ENCODE measurements around the gene AUTS2.

AUTS2 gene

DNA sequence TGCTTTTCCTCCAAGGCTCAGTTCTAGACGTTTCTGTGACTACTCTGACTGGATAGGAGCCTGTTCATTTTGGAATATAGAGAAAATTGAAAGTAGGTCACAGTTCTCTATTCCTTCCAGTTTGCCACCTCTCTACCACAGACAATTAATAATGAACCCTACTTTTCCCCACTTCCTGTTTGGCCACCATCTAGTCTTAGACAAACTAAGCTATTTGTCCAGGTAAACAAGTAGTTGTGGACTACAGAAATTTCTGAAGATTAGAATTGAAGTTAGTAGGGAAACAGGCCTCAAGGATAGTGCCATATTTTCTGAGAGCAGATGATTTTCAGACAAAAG lies 87.0 kb downstream of the AUTS2 start:
- DNase-seq (ENCODE audit: low read depth, low spot score) = no peak

- no peak for DNase-seq (ENCODE audit: low read depth, low spot score)
These were observed 88.1 kb downstream of the AUTS2 start for GRCh38 chr7:69686366-69686765.

DNA sequence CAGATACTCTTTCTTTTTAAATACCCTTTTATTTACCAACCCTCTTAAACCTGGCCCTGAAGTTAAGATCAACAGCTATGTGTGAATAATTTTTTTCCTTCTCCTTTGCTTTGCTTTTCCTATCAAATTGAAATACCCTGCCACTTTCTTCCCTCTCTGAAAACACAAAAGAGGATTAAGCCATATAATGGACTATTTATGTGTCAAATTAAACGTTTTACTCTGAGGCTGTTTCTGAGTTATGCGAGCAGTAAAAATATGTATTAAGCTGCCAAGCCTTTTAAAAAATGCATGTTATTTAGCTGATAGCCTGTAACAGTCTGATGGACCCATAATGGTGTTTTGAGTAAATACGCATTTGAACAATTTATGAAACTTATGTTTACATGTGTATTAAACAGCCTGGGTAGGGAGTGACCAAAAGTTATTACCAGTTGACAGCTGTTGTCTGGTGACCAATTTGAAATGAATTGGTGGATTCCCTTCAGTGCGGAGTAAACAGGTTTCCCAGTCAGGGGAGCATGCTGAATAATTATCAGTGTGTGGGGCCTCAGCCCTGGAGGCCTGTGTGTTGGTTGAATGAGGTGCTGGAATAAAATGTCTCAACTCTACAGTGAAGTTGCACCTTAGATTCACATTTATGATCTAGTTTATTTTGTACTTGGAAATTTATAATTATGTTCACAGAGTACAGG lies 89.6 kb downstream of the AUTS2 start:
- no peak for DNase-seq (ENCODE audit: low read depth, low spot score)

DNA sequence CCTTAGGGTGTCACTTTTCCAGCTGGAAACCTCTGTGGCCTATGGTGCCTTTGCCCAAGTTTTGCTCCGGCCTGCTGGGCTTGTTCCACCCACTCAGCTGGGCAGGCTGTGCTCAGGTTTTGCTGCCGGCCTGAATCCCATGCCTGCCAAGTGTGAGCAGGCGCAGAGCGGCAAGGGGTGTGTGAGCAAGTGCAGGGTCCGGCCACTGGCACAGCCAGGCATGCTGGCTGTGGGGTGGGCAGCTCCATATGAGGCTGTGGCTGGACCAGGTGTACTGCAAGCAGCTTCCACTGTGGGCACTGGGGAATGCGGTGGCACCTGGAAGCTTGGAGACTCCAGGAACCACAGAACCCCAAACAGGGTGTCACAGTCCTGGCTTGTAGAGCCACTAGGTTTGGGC lies 92.1 kb downstream of the AUTS2 start:
- no peak for DNase-seq (ENCODE audit: low read depth, low spot score)

- no peak for DNase-seq (ENCODE audit: low read depth, low spot score)
These were observed 93.1 kb downstream of the AUTS2 start for GRCh38 chr7:69691327-69691726.

DNA sequence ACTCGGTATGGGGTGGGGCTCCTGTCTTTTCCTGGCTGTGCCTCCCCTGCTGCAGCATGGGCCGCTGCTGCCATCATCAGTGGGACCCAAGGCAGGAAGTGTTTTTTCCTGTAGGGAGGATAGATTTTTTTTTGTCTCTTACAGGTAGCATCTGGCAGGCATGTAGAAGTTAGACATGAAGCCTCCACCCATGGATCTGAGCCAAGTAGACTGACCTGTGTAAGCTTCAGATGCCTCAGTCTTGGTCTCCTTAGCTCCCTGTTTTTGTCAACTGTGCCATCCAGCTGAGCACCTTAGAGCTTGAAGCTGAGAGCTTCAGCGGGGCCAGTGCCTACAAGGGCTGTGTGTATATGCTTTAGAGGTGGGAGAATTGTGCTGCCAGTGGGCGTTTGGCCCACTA lies 93.5 kb downstream of the AUTS2 start:
- no peak for DNase-seq (ENCODE audit: low read depth, low spot score)

- no peak for DNase-seq (ENCODE audit: low read depth, low spot score)
These were observed 94.3 kb downstream of the AUTS2 start for GRCh38 chr7:69692611-69693010.

GRCh38 chr7:69693042-69693441 lies 94.8 kb downstream of the AUTS2 start:
- DNase-seq (ENCODE audit: low read depth, low spot score) = no peak

- DNase-seq (ENCODE audit: low read depth, low spot score) = no peak
These were observed 97.8 kb downstream of the AUTS2 start for GRCh38 chr7:69696054-69696591.

DNA sequence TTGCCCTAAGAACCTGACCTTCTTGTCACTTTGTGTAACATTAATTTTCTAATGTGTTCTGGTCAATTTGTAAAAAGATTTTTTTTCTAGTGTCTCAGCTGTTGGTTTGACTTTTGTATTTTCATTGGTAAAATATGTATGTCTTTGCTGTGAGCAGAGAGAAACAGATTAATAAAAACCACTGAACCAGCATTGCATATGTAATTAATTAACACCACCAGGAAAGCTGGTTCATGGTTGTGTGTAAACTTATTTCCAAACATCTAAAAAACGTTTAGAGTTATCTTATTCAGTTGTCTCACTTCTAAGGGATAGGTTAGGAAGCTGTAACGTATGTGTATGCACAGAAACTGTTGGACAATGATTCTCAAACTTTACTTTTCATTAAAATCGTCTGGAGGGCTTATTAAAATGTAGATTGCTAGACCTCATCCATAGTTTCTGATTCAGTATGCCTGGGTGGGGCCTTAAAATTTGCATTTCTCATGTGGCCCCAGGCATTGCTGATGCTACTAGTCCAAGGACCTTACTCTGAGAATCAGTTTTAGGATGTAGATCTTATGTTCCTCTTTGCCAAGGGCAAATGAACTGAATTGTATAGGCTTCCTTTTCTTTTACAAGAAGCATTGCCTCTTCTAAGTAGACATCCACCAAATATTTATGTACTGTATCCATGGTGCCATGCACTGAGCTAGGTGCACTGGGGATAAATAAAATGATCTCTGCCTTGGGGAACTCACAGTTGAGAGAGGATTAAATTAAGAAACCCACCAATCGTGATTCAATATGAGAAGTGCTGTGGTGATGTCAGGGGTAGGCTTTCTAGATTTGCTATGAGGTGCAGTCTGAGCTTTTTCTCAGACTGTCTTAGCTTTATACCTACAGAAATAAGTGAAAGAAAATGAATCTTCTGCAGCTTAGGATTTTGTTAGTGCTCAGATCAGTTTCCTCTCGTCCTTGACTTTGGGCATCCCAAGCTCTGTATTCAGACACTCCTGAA lies 98.7 kb downstream of the AUTS2 start:
- DNase-seq (ENCODE audit: low read depth, low spot score) = no peak

DNA sequence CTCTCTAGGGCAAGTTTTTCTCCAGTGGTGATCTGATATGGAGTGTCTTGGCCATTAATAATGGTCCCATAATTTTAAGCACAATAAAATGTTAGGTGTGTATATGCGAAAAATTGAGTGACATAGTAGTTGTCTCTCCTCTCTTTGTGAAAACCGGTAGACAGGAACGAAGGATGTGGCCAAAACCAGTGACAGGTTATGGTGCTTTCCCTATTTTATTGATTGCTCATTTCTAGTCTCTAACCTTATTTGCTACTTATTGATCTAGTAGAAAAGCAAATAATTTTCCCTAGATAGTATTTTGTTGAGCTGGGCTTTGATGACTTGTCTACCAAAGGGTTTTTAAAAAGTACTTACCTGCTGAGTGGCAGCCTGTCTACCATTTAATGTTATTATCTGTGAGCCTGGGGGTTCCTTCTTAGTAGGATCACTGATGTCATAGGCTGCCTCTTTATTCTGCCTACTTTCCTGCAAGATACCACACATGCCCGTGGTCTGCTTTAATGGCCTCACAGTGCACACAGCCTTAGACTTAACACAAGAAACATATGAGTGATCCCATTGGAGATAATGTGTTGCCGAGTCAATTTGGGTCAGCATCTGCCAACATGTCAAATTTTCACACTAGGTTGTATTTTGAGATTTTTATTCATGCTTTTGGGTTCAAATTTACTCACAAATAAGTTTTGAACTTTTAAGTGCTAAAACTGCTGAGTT lies 100.0 kb downstream of the AUTS2 start:
- no peak for DNase-seq (ENCODE audit: low read depth, low spot score)

- DNase-seq (ENCODE audit: low read depth, low spot score) = no peak
These were observed 101.7 kb downstream of the AUTS2 start for GRCh38 chr7:69699931-69700330.

- DNase-seq (ENCODE audit: low read depth, low spot score) = no peak
These were observed 102.1 kb downstream of the AUTS2 start for GRCh38 chr7:69700331-69700730.

DNA sequence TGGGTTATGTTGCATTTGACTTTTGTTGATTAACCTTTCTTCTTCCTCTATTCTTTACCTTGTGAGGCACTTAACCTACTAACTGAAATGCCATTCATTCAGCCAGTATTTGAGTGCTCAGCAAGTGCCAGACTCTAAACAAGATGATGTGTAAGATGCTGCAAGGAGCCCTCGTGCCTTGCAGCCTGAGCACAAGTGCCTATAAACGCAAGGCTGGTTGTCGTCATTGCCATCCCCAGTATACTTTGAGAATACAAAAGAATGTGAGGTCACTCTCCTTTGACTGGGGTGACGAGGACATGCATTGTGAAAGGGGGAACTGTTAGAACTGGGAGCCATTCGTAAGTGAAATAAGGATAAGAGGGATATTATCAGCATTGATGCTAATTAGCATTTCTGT lies 103.0 kb downstream of the AUTS2 start:
- no peak for DNase-seq (ENCODE audit: low read depth, low spot score)

GRCh38 chr7:69702357-69702756 lies 104.1 kb downstream of the AUTS2 start:
- DNase-seq (ENCODE audit: low read depth, low spot score) = no peak

GRCh38 chr7:69703099-69703498 lies 104.8 kb downstream of the AUTS2 start:
- DNase-seq (ENCODE audit: low read depth, low spot score) = no peak

GRCh38 chr7:69706070-69706469 lies 107.8 kb downstream of the AUTS2 start:
- no peak for DNase-seq (ENCODE audit: low read depth, low spot score)

DNA sequence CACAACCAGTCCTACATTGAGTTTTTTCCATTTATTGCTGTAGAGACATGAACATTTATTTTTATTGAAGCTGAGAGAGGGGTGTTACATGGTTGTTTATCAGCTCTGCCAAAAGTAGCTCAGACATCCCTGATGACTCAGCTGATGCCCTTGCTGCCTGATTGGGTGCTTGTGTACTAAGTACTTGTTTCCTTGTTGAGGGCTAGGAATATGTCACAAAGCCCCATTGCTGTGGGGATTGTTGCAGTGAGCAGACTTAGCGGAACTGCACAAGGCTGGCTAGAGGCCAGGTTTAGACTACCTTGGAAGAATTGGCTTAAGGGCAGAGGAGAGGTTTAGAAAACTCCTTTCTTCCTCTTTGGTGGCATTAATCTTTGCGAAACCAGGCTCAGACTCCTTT lies 110.6 kb downstream of the AUTS2 start:
- no peak for DNase-seq (ENCODE audit: low read depth, low spot score)

- no peak for DNase-seq (ENCODE audit: low read depth, low spot score)
These were observed 112.6 kb downstream of the AUTS2 start for GRCh38 chr7:69710768-69711438.

DNA sequence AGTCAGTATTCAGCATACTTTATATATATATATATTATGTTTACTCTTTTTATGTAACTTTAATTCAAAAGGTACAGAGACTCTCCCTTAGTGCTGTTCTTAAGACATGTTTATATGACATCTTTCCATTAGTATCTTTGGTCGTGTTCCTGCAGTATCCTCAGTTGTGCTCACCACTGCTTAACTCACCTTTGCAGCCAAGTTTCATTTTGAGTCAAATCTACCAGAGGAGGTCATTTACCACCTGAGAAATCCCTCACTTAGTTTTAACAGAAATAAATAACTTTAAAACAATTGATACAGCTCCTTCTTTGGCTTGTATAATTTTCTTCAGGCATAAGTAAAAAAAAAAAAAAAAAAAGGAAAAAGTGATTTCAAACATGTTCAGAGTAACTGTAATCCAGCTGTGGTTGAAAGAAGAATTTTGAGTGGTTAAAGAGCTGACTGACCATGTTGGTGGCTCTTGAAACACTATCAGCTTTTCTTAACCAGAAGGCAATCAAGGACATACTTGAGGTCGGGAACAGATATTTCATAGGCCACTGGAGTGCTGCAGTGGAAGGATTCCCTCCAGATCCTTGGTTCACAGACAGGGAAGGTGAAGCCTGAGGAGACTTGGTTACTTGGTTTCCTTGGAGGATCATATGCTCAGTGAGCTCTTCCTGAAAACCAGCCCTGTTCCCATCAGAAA lies 116.8 kb downstream of the AUTS2 start:
- no peak for DNase-seq (ENCODE audit: low read depth, low spot score)

GRCh38 chr7:69717221-69717620 lies 118.9 kb downstream of the AUTS2 start:
- DNase-seq (ENCODE audit: low read depth, low spot score) = no peak
